Middle frontal gyrus (tissue), 1 donor: ENCODE results near the gene AKAP8L.
A peak's percentile ranks its signal among the peaks of the same experiment; 100 is the strongest.
"Not testable (repeated sequence)": the region's sequence is repeated elsewhere in the genome, so short reads cannot be mapped to it uniquely, and the experiment has no call there.

Source experiments
- DNase-seq: peaks from one replicate; pipeline ENCODE4 v3.0.0-alpha.2; 2015; ENCODE audit warnings: low spot score; ENCODE audit errors: extremely low spot score

AKAP8L gene

GRCh38 chr19:15360015-15360414 is 58.8 kb downstream of the AKAP8L start:
- not testable (repeated sequence) for DNase-seq

GRCh38 chr19:15358918-15359317 is 59.9 kb downstream of the AKAP8L start:
- DNase-seq, result peak; percentile 10

- no peak for DNase-seq
Measured at GRCh38 chr19:15357906-15358305, 60.9 kb downstream of the AKAP8L start.

- DNase-seq, result no peak
Measured at GRCh38 chr19:15354566-15355296, 64.1 kb downstream of the AKAP8L start.

GRCh38 chr19:15353908-15354307 is 64.9 kb downstream of the AKAP8L start:
- no peak for DNase-seq

GRCh38 chr19:15352535-15352934 is 66.3 kb downstream of the AKAP8L start:
- DNase-seq, result not testable (repeated sequence)

GRCh38 chr19:15341328-15341727 is 77.5 kb downstream of the AKAP8L start:
- DNase-seq, result not testable (repeated sequence)

GRCh38 chr19:15340086-15340485 is 78.7 kb downstream of the AKAP8L start:
- no peak for DNase-seq

GRCh38 chr19:15337202-15337601 is 81.6 kb downstream of the AKAP8L start:
- DNase-seq, result no peak

GRCh38 chr19:15335992-15336391 is 82.8 kb downstream of the AKAP8L start:
- DNase-seq, result not testable (repeated sequence)

- no peak for DNase-seq
Measured at GRCh38 chr19:15332311-15332996, 86.3 kb downstream of the AKAP8L start, which contains the start of gene BRD4. TSS of gene BRD4 (minus strand) at chr19:15332539. CDS start at chr19:15273099, 59,440 bp downstream.

- DNase-seq, result no peak
Measured at GRCh38 chr19:15331419-15332310, 87.1 kb downstream of the AKAP8L start.

GRCh38 chr19:15330801-15331418 is 87.9 kb downstream of the AKAP8L start:
- no peak for DNase-seq
